Endothelial cell of umbilical vein (primary cell): ENCODE measurements around the gene NEXN.

Experiments used
- CTCF ChIP-seq, 2 donors: IDR thresholded peaks; 1 replicate in 1 of 2; 2 replicates in 1 of 2; pipeline ENCODE4 v1.5.1; 2011; ENCODE audit warnings: low read length in 2 of 2, mild to moderate bottlenecking in 2 of 2, moderate library complexity in 2 of 2, control low read depth in 1 of 2, inconsistent platforms in 1 of 2, low read depth in 1 of 2; ENCODE audit not compliant: insufficient read depth in 1 of 2; ENCODE audit errors: extremely low read depth in 1 of 2
- EZH2 ChIP-seq: IDR thresholded peaks from 2 replicates; pipeline ENCODE4 v1.6.1; 2012; ENCODE audit warnings: borderline replicate concordance, low read depth, mild to moderate bottlenecking, moderate library complexity, low read length, inconsistent platforms; ENCODE audit not compliant: severe bottlenecking
- FOS ChIP-seq: IDR thresholded peaks from 2 replicates; pipeline ENCODE4 v1.6.1; 2011; ENCODE audit warnings: mild to moderate bottlenecking, low read length, moderate library complexity, borderline replicate concordance; ENCODE audit not compliant: insufficient read depth
- POLR2A ChIP-seq: IDR thresholded peaks from 2 replicates; pipeline ENCODE4 v1.6.1; 2012; ENCODE audit warnings: low read depth, mild to moderate bottlenecking, control low read depth, low read length
- POLR2AphosphoS5 ChIP-seq: IDR thresholded peaks from 2 replicates; pipeline ENCODE4 v1.6.1; 2012; ENCODE audit warnings: low read depth, mild to moderate bottlenecking, control low read depth, low read length, moderate library complexity; ENCODE audit not compliant: insufficient read depth

- TF ChIP-seq CTCF (IDR thresholded peaks at IDR 0.05; ENCODE audit: extremely low read depth in 1 of 2, insufficient read depth in 1 of 2, low read depth in 1 of 2, low read length in 2 of 2), result no peak
- TF ChIP-seq POLR2A, result no peak
- no peak for TF ChIP-seq POLR2AphosphoS5
- TF ChIP-seq EZH2, result no peak
- no peak for TF ChIP-seq FOS
Observed at GRCh38 chr1:77845951-77846350, 42.5 kb upstream of the NEXN start.
